Endothelial cell (in vitro differentiated cells): Measurements from ENCODE around the gene MAP7D1. TPM values are rescaled to one million over a fixed set of nuclear protein-coding genes. Genes with fewer than 3 reads are reported as not detected.
A peak's percentile ranks its signal among the peaks of the same experiment; 100 is the strongest.

ENCODE experiments used
- DNase-seq: peaks from one replicate; pipeline ENCODE4 v3.0.0; 2021; ENCODE audit warnings: low spot score
- H3K27ac Mint-ChIP-seq: one replicate; pipeline ENCODE4 v1.8.0; 2021; ENCODE audit warnings: mixed read lengths, inconsistent platforms; ENCODE audit not compliant: unreplicated experiment
- H3K27me3 Mint-ChIP-seq: one replicate; pipeline ENCODE4 v1.8.0; 2021; ENCODE audit warnings: mild to moderate bottlenecking, moderate library complexity, mixed read lengths, inconsistent platforms; ENCODE audit not compliant: unreplicated experiment
- H3K36me3 Mint-ChIP-seq: one replicate; pipeline ENCODE4 v1.8.0; 2021; ENCODE audit warnings: mild to moderate bottlenecking, low read depth, mixed read lengths, inconsistent platforms; ENCODE audit not compliant: unreplicated experiment
- H3K4me1 Mint-ChIP-seq: one replicate; pipeline ENCODE4 v1.8.0; 2021; ENCODE audit warnings: mild to moderate bottlenecking, mixed read lengths, inconsistent platforms; ENCODE audit not compliant: unreplicated experiment
- H3K4me3 Mint-ChIP-seq: one replicate; pipeline ENCODE4 v1.8.0; 2021; ENCODE audit warnings: mild to moderate bottlenecking, mixed read lengths, inconsistent platforms; ENCODE audit not compliant: unreplicated experiment
- H3K9me3 Mint-ChIP-seq: one replicate; pipeline ENCODE4 v1.8.0; 2021; ENCODE audit warnings: mixed read lengths, inconsistent platforms; ENCODE audit not compliant: unreplicated experiment
- CTCF ChIP-seq: fragments of 200-600 bp; sonication (generic); IDR thresholded peaks from one replicate; pipeline ENCODE4 v1.5.0; 2021; ENCODE audit warnings: antibody characterized with exemption; ENCODE audit not compliant: unreplicated experiment
- total RNA-seq: library from RNA; stranded (reverse); fragmentation: NEBNext Ultra II Directional; extraction: Animal tissue kit (Norgen Biotek cat#: 25700); gene quantifications from one replicate; pipeline ENCODE4 v1.2.1, GENCODE V29; 2021; ENCODE audit not compliant: unreplicated experiment

The MAP7D1 gene
- total RNA-seq, 1 donor from 2014 or later = 189 TPM

DNA sequence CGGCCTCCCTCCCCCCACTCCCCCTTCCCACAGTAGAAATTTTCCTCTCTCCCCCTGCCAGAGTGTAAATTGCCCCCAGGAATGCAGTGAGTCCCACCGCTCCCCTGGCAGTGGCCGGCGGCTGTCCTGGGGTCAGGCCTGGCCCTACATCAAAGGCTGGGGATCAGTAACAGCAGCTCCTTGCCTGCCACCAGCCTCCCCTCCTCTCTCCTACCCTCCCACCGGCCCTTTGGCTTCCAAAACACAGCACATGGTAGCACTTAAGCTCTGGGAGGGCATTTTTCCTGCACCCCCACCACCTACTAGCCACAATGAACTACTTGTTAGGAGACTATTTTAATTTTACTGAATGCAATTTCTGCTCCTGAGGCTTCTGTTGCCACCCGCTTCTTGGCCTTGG lies 21.9 kb upstream of the MAP7D1 start:
- H3K9me3 Mint-ChIP-seq = no peaks in the 10 kb centered on the region
- H3K4me1 Mint-ChIP-seq = peaks cover 3% of the 10 kb centered on the region
- no peak for TF ChIP-seq CTCF
- peaks cover 3% of the 10 kb centered on the region for H3K27me3 Mint-ChIP-seq
- H3K4me3 Mint-ChIP-seq = no peak overlapping the region
- H3K27ac Mint-ChIP-seq = no peak overlapping the region
- no peak for DNase-seq
- H3K36me3 Mint-ChIP-seq = peaks cover 9% of the 10 kb centered on the region

GRCh38 chr1:36134505-36135329 lies 21.2 kb upstream of the MAP7D1 start:
- H3K4me1 Mint-ChIP-seq = peaks cover 3% of the 10 kb centered on the region
- TF ChIP-seq CTCF = peak; percentile 79
- peaks cover 3% of the 10 kb centered on the region for H3K27me3 Mint-ChIP-seq
- H3K4me3 Mint-ChIP-seq = no peak overlapping the region
- H3K9me3 Mint-ChIP-seq = no peaks in the 10 kb centered on the region
- peak; percentile 81 for DNase-seq
- no peak overlapping the region for H3K27ac Mint-ChIP-seq
- peaks cover 9% of the 10 kb centered on the region for H3K36me3 Mint-ChIP-seq

- H3K4me3 Mint-ChIP-seq = no peak overlapping the region
- H3K9me3 Mint-ChIP-seq = no peaks in the 10 kb centered on the region
- peaks cover 9% of the 10 kb centered on the region for H3K36me3 Mint-ChIP-seq
- no peak for DNase-seq
- H3K27ac Mint-ChIP-seq = no peak overlapping the region
- H3K27me3 Mint-ChIP-seq = peaks cover 3% of the 10 kb centered on the region
- peaks cover 3% of the 10 kb centered on the region for H3K4me1 Mint-ChIP-seq
- no peak for TF ChIP-seq CTCF
These were observed 20.7 kb upstream of the MAP7D1 start for GRCh38 chr1:36135330-36135667.

DNA sequence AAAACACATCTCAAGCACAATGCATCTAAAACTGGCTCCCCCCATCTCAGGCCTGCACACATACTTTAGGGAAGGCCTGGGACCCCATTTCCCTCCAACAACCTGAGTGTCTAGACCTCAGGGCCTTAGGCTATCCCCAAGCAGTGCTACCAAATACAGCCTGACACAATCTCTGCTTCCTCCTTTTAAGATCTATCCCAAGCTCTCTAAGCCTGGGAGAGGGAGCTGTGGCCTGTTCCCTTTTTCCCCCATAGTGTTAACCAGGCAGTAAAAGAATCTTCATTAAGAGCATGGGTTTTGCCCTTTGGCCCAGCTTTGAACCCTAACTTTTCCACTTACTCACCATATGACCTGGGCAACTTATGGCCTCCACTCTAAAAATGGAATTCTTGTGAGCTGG lies 20.2 kb upstream of the MAP7D1 start:
- no peak overlapping the region for H3K27ac Mint-ChIP-seq
- H3K4me3 Mint-ChIP-seq = no peak overlapping the region
- H3K4me1 Mint-ChIP-seq = peaks cover 3% of the 10 kb centered on the region
- H3K9me3 Mint-ChIP-seq = no peaks in the 10 kb centered on the region
- no peak for TF ChIP-seq CTCF
- H3K27me3 Mint-ChIP-seq = peaks cover 3% of the 10 kb centered on the region
- peaks cover 9% of the 10 kb centered on the region for H3K36me3 Mint-ChIP-seq
- DNase-seq = no peak

GRCh38 chr1:36136535-36136934 lies 19.4 kb upstream of the MAP7D1 start:
- Mint-ChIP-seq H3K9me3 (no peaks in the 10 kb centered on the region), H3K4me3 (no peak overlapping the region), H3K36me3 (peaks cover 9% of the 10 kb centered on the region), H3K27me3 (peaks cover 3% of the 10 kb centered on the region), H3K27ac (no peak overlapping the region), H3K4me1 (peaks cover 3% of the 10 kb centered on the region)
- TF ChIP-seq CTCF = no peak
- no peak for DNase-seq
